ENCODE measurements around the gene GSTA4. TPM values are rescaled to one million over a fixed set of nuclear protein-coding genes. Genes with fewer than 3 reads are reported as not detected.

GSTA4 gene
- total and polyA plus RNA-seq, 4 donors = 7.9 to 22.7 (median 16.8) TPM

DNA sequence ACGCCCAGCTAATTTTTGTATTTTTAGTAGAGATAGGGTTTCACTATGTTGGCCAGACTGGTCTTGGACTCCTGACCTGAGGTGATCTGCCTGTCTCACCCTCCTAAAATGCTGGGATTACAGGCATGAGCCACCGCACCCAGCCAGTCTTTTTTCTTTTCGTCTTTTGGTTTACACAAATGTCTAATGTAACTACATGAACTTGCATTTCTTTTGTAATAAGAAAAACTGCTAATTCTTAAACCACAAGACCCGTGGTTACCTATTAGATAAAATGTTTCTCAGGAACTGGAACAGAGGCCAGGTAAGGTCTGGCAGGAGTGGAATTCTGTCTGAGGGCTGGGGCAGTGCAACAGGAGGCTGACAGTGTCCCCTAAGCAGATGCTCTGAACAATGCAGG lies 52.9 kb downstream of the GSTA4 start:
- Histone ChIP-seq H3K9me3 (ENCODE audit: control insufficient read depth in 4 of 4, low read length in 3 of 4) (no peaks in the 10 kb centered on the region), H3K36me3 (ENCODE audit: control insufficient read depth in 4 of 4, insufficient read depth in 3 of 4, low read depth in 1 of 4, low read length in 3 of 4) (no peaks in the 10 kb centered on the region), H3K4me1 (ENCODE audit: control insufficient read depth in 4 of 4, insufficient read depth in 4 of 4, low read length in 3 of 4) (no peaks in the 10 kb centered on the region), H3K4me3 (ENCODE audit: low read depth in 1 of 3, low read length in 3 of 3) (no peak overlapping the region), H3K27ac (ENCODE audit: low read depth in 1 of 2, low read length in 2 of 2) (no peak overlapping the region), H3K9ac (ENCODE audit: low read depth in 1 of 2, low read length in 2 of 2) (no peak overlapping the region), H3K27me3 (ENCODE audit: control insufficient read depth in 4 of 4, insufficient read depth in 4 of 4, low read length in 3 of 4) (no peaks in the 10 kb centered on the region)
- WGBS = 86% methylated on average over 4 of the region's 4 CpGs
- no peak for DNase-seq (ENCODE audit: low spot score)
- TF ChIP-seq SP1 (IDR thresholded peaks at IDR 0.05) = no peak
- TF ChIP-seq RAD21 (IDR thresholded peaks at IDR 0.05) = no peak
- TF ChIP-seq FOXA1 (IDR thresholded peaks at IDR 0.05) = no peak
- no peak for TF ChIP-seq JUND (IDR thresholded peaks at IDR 0.05)
- TF ChIP-seq, protein P1, sequence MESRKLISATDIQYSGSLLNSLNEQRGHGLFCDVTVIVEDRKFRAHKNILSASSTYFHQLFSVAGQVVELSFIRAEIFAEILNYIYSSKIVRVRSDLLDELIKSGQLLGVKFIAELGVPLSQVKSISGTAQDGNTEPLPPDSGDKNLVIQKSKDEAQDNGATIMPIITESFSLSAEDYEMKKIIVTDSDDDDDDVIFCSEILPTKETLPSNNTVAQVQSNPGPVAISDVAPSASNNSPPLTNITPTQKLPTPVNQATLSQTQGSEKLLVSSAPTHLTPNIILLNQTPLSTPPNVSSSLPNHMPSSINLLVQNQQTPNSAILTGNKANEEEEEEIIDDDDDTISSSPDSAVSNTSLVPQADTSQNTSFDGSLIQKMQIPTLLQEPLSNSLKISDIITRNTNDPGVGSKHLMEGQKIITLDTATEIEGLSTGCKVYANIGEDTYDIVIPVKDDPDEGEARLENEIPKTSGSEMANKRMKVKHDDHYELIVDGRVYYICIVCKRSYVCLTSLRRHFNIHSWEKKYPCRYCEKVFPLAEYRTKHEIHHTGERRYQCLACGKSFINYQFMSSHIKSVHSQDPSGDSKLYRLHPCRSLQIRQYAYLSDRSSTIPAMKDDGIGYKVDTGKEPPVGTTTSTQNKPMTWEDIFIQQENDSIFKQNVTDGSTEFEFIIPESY (IDR thresholded peaks at IDR 0.05) = no peak
- TF ChIP-seq NR2F2 (IDR thresholded peaks at IDR 0.05) = no peak
- no peak for TF ChIP-seq HNF4A (conservative IDR thresholded peaks at IDR 0.05)
- TF ChIP-seq RXRA (IDR thresholded peaks at IDR 0.05) = no peak
- no peak for TF ChIP-seq TAF1 (conservative IDR thresholded peaks at IDR 0.05)
- TF ChIP-seq, protein P2, sequence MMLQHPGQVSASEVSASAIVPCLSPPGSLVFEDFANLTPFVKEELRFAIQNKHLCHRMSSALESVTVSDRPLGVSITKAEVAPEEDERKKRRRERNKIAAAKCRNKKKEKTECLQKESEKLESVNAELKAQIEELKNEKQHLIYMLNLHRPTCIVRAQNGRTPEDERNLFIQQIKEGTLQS (IDR thresholded peaks at IDR 0.05) = no peak
- TF ChIP-seq GABPA (IDR thresholded peaks at IDR 0.05 in 1 of 2, conservative IDR thresholded peaks at IDR 0.05 in 1 of 2) = no peak
- TF ChIP-seq, protein P3, sequence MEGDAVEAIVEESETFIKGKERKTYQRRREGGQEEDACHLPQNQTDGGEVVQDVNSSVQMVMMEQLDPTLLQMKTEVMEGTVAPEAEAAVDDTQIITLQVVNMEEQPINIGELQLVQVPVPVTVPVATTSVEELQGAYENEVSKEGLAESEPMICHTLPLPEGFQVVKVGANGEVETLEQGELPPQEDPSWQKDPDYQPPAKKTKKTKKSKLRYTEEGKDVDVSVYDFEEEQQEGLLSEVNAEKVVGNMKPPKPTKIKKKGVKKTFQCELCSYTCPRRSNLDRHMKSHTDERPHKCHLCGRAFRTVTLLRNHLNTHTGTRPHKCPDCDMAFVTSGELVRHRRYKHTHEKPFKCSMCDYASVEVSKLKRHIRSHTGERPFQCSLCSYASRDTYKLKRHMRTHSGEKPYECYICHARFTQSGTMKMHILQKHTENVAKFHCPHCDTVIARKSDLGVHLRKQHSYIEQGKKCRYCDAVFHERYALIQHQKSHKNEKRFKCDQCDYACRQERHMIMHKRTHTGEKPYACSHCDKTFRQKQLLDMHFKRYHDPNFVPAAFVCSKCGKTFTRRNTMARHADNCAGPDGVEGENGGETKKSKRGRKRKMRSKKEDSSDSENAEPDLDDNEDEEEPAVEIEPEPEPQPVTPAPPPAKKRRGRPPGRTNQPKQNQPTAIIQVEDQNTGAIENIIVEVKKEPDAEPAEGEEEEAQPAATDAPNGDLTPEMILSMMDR (IDR thresholded peaks at IDR 0.05; ENCODE audit: low read depth, low read length, missing input control) = no peak
- TF ChIP-seq, protein P4, sequence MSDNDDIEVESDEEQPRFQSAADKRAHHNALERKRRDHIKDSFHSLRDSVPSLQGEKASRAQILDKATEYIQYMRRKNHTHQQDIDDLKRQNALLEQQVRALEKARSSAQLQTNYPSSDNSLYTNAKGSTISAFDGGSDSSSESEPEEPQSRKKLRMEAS (IDR thresholded peaks at IDR 0.05) = no peak
- TF ChIP-seq HNF4G (IDR thresholded peaks at IDR 0.05) = no peak
- no peak for TF ChIP-seq YY1 (IDR thresholded peaks at IDR 0.05)
- no peak for TF ChIP-seq EGR1 (IDR thresholded peaks at IDR 0.05; ENCODE audit: low read depth in 2 of 2)
- TF ChIP-seq, protein P5, sequence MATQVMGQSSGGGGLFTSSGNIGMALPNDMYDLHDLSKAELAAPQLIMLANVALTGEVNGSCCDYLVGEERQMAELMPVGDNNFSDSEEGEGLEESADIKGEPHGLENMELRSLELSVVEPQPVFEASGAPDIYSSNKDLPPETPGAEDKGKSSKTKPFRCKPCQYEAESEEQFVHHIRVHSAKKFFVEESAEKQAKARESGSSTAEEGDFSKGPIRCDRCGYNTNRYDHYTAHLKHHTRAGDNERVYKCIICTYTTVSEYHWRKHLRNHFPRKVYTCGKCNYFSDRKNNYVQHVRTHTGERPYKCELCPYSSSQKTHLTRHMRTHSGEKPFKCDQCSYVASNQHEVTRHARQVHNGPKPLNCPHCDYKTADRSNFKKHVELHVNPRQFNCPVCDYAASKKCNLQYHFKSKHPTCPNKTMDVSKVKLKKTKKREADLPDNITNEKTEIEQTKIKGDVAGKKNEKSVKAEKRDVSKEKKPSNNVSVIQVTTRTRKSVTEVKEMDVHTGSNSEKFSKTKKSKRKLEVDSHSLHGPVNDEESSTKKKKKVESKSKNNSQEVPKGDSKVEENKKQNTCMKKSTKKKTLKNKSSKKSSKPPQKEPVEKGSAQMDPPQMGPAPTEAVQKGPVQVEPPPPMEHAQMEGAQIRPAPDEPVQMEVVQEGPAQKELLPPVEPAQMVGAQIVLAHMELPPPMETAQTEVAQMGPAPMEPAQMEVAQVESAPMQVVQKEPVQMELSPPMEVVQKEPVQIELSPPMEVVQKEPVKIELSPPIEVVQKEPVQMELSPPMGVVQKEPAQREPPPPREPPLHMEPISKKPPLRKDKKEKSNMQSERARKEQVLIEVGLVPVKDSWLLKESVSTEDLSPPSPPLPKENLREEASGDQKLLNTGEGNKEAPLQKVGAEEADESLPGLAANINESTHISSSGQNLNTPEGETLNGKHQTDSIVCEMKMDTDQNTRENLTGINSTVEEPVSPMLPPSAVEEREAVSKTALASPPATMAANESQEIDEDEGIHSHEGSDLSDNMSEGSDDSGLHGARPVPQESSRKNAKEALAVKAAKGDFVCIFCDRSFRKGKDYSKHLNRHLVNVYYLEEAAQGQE (IDR thresholded peaks at IDR 0.05) = no peak

DNA sequence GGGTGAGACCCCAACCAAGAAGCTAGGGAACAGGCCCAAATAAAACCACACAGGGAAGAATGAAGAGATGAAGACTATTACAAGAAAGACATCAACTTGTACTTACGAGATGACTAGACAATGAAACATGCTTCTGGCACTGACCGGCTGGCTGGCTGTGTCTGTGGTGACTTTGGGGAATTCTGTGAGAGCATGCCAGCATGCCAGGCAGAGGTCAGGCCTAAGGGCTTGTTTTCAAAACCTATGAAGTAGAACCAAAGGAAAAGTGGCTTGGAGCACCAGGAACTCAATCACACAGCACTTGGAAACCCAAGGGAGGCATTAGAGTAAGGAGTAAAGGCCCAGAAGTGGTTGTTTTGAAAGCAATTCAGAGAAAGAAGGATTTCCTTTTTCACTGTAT lies 57.2 kb downstream of the GSTA4 start:
- no peaks in the 10 kb centered on the region for H3K36me3 ChIP-seq (ENCODE audit: control insufficient read depth in 4 of 4, insufficient read depth in 3 of 4, low read depth in 1 of 4, low read length in 3 of 4)
- H3K4me1 ChIP-seq (ENCODE audit: control insufficient read depth in 4 of 4, insufficient read depth in 4 of 4, low read length in 3 of 4) = no peaks in the 10 kb centered on the region
- no peak overlapping the region for H3K4me3 ChIP-seq (ENCODE audit: low read depth in 1 of 3, low read length in 3 of 3)
- WGBS = 92% methylated on average over 2 of the region's 2 CpGs
- H3K27me3 ChIP-seq (ENCODE audit: control insufficient read depth in 4 of 4, insufficient read depth in 4 of 4, low read length in 3 of 4) = no peaks in the 10 kb centered on the region
- H3K27ac ChIP-seq (ENCODE audit: low read depth in 1 of 2, low read length in 2 of 2) = no peak overlapping the region
- DNase-seq (ENCODE audit: low spot score) = no peak
- no peaks in the 10 kb centered on the region for H3K9me3 ChIP-seq (ENCODE audit: control insufficient read depth in 4 of 4, low read length in 3 of 4)
- no peak overlapping the region for H3K9ac ChIP-seq (ENCODE audit: low read depth in 1 of 2, low read length in 2 of 2)
- TF ChIP-seq, protein P3 (IDR thresholded peaks at IDR 0.05; ENCODE audit: low read depth, low read length, missing input control) = no peak
- no peak for TF ChIP-seq FOXA1 (IDR thresholded peaks at IDR 0.05)
- no peak for TF ChIP-seq SP1 (IDR thresholded peaks at IDR 0.05)
- TF ChIP-seq, protein P2 (IDR thresholded peaks at IDR 0.05) = no peak
- TF ChIP-seq, protein P1 (IDR thresholded peaks at IDR 0.05) = no peak
- no peak for TF ChIP-seq EGR1 (IDR thresholded peaks at IDR 0.05; ENCODE audit: low read depth in 2 of 2)
- TF ChIP-seq NR2F2 (IDR thresholded peaks at IDR 0.05) = no peak
- TF ChIP-seq, protein P4 (IDR thresholded peaks at IDR 0.05) = no peak
- TF ChIP-seq RXRA (IDR thresholded peaks at IDR 0.05) = no peak
- no peak for TF ChIP-seq RAD21 (IDR thresholded peaks at IDR 0.05)
- no peak for TF ChIP-seq YY1 (IDR thresholded peaks at IDR 0.05)
